Measurements from ENCODE around the gene SYS1. TPM values are rescaled to one million over a fixed set of nuclear protein-coding genes. Genes with fewer than 3 reads are reported as not detected.
A peak's percentile ranks its signal among the peaks of the same experiment; 100 is the strongest.

The SYS1 gene
- total RNA-seq (ENCODE audit: low replicate concordance): 29.2 and 47.4 TPM in 2 replicates
- long read RNA-seq, transcript SYS1-201 (4 exons, 2,862 nt): major isoform, 153 of 191 reads
- long read RNA-seq, transcript SYS1-205 (3 exons, 433 nt): minor isoform, 19 of 191 reads
- long read RNA-seq, partial matches to known transcripts: 7 of 191 reads
- long read RNA-seq, other reads (novel, unspliced or antisense): 9 of 191 reads

DNA sequence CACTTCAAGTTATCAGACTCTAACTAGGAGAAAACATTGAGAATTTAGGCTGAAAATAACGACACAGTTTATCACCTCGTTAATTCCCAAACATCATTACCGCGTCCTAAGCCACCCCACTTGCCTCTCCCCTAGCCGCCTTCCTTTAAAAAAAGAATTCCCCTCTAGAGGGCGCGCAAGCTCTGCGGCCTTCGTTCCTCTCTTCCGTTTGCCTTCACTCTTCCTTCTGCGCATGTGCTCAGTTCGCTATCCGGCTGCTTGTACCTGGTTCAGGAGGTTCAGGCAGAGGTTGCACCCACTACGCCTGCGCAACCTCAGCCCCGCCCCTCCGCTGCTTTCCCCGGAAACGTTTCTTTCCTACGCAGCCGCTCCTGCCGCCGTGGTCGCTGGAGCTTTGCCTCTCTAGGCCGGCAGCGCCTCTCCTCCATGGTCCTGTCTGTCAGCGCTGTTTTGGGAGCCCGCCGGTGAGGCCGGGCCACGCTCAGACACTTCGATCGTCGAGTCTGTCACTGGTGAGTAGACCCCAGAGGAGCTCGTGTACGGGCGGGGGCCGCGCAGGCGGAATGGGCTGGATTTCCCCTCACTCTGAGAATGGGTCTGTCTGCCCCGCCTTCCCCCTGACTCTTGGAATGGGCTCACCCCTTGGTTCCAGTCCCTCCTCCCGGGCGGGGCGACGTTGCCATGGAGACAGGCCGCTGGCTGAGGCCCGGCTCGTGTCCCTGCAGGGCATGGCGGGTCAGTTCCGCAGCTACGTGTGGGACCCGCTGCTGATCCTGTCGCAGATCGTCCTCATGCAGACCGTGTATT is at the start of gene SYS1:
SYS1 (plus strand) TSS at position 353 of the 807 bp plus-strand sequence; CDS start at position 729, 376 bp downstream.
- Mint-ChIP-seq H3K4me3 (peak within 1 kb of the TSS; percentile 97), H3K4me1 (ENCODE audit: unreplicated experiment) (peaks cover 32% of the 10 kb centered on the region), H3K27ac (peak within 1 kb of the TSS; percentile 97), H3K27me3 (no peaks in the 10 kb centered on the region), H3K36me3 (peaks cover 11% of the 10 kb centered on the region), H3K9me3 (no peaks in the 10 kb centered on the region)
- TF ChIP-seq, protein P1, sequence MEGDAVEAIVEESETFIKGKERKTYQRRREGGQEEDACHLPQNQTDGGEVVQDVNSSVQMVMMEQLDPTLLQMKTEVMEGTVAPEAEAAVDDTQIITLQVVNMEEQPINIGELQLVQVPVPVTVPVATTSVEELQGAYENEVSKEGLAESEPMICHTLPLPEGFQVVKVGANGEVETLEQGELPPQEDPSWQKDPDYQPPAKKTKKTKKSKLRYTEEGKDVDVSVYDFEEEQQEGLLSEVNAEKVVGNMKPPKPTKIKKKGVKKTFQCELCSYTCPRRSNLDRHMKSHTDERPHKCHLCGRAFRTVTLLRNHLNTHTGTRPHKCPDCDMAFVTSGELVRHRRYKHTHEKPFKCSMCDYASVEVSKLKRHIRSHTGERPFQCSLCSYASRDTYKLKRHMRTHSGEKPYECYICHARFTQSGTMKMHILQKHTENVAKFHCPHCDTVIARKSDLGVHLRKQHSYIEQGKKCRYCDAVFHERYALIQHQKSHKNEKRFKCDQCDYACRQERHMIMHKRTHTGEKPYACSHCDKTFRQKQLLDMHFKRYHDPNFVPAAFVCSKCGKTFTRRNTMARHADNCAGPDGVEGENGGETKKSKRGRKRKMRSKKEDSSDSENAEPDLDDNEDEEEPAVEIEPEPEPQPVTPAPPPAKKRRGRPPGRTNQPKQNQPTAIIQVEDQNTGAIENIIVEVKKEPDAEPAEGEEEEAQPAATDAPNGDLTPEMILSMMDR (conservative IDR thresholded peaks at IDR 0.05): peak; percentile 92
- DNase-seq (ENCODE audit: extremely low spot score, unreplicated experiment): peak; percentile 98

DNA sequence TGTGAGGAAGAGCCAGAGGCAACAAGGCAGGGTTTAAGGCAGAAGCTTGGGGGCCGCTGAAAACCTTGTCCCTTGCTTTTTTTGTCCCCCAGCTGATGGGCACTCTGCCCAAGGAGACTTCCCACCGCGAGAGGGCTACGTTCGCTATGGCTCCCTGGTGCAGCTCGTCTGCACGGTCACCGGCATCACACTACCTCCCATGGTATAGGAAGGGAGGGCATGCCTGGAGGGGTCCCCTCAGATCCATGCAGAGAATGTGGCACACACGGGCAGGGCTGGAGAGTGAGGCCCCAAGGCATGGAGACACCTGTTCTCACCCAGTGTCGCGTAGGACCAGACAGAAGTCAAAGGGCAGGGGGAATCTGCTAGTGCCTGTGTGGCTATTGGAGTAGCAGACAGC is 49.0 kb upstream of the SYS1 start:
- H3K27ac Mint-ChIP-seq: no peak overlapping the region
- no peak for DNase-seq (ENCODE audit: extremely low spot score, unreplicated experiment)
- no peaks in the 10 kb centered on the region for H3K36me3 Mint-ChIP-seq
- TF ChIP-seq, protein P1 (conservative IDR thresholded peaks at IDR 0.05): no peak
- H3K9me3 Mint-ChIP-seq: no peaks in the 10 kb centered on the region
- H3K4me1 Mint-ChIP-seq (ENCODE audit: unreplicated experiment): no peaks in the 10 kb centered on the region
- H3K4me3 Mint-ChIP-seq: no peak overlapping the region
- H3K27me3 Mint-ChIP-seq: peaks cover 14% of the 10 kb centered on the region

DNA sequence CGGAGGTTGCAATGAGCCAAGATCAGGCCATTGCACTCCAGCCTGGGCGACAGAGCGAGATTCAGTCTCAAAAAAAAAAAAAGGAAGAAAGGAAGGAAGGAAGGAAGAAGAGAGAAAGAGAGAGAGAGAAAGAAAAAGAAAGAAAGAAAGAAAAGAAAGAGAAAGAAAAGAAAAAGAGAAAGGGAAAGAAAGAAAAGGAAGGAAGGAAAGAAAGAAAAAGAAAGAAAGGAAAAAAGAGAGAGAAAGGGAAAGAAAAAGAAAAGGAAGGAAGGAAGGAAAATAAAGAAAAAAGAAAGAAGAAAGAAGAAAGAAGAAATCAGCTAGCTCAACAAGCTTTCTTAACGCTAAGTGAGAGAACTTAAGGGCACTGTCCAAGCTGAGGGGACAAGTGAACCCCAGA is 47.3 kb upstream of the SYS1 start:
- no peak for DNase-seq (ENCODE audit: extremely low spot score, unreplicated experiment)
- no peak overlapping the region for H3K4me3 Mint-ChIP-seq
- no peak overlapping the region for H3K27ac Mint-ChIP-seq
- H3K36me3 Mint-ChIP-seq: no peaks in the 10 kb centered on the region
- H3K9me3 Mint-ChIP-seq: no peaks in the 10 kb centered on the region
- TF ChIP-seq, protein P1 (conservative IDR thresholded peaks at IDR 0.05): no peak
- H3K4me1 Mint-ChIP-seq (ENCODE audit: unreplicated experiment): peaks cover 4% of the 10 kb centered on the region
- H3K27me3 Mint-ChIP-seq: peaks cover 11% of the 10 kb centered on the region

DNA sequence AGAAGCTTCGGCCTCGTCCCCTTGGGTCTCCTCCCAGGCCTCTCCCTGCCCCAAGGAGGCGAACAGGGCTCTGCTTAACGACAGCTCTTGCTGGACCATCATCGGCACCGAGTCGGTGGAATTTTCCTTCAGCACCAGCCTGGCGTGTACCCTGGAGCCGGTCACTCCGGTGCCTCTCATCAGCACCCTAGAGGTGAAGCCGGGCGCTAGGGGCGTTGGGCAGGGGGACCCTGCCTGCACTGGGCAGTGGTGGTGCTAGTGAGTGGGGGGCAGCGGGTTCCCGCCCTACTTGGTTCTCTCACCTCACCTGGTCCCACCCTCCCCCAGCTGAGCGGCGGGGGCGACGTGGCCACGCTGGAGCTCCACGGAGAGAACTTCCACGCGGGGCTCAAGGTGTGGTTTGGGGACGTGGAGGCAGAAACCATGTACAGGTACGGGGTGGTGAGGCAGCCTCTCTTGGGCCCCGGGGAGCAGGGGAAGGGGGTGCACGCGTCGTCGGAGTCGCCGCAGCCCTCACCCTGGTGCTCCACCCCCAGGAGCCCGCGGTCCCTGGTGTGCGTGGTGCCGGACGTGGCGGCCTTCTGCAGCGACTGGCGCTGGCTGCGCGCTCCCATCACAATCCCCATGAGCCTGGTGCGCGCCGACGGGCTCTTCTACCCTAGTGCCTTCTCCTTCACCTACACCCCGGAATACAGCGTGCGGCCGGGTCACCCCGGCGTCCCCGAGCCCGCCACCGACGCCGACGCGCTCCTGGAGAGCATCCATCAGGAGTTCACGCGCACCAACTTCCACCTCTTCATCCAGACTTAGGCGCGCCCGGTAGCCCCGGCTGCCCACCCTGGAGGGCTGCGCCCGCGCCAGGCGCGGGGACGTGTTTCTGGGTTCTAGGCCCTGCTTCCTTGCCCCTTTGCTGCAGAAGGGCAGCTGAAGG is 46.5 kb upstream of the SYS1 start:
- Mint-ChIP-seq H3K4me3 (no peak overlapping the region), H3K4me1 (ENCODE audit: unreplicated experiment) (peaks cover 4% of the 10 kb centered on the region), H3K9me3 (no peaks in the 10 kb centered on the region), H3K27ac (no peak overlapping the region), H3K36me3 (no peaks in the 10 kb centered on the region), H3K27me3 (peaks cover 4% of the 10 kb centered on the region)
- TF ChIP-seq, protein P1 (conservative IDR thresholded peaks at IDR 0.05): no peak
- DNase-seq (ENCODE audit: extremely low spot score, unreplicated experiment): no peak

DNA sequence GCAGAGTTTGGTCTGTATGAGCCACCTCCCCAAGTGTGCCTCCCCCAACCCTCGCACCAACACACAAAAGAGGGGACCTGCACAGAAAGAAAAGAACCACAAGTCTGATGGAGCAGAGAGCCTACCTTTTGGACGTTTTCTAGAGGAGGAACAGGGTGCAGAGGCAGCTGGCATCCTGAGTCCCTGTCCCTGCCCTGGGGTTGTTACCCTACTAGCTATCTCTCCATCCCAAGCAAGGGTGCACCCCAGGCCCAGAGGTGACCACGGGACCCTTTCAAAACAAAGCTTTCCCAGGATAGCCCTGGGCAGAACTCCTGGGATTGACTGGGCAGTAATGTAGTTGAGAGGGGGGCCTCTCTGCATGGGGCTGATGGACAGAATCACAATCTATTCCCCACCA is 45.1 kb upstream of the SYS1 start:
- no peak overlapping the region for H3K4me3 Mint-ChIP-seq
- H3K9me3 Mint-ChIP-seq: no peaks in the 10 kb centered on the region
- H3K27me3 Mint-ChIP-seq: peaks cover 4% of the 10 kb centered on the region
- peaks cover 4% of the 10 kb centered on the region for H3K4me1 Mint-ChIP-seq (ENCODE audit: unreplicated experiment)
- TF ChIP-seq, protein P1 (conservative IDR thresholded peaks at IDR 0.05): no peak
- no peak overlapping the region for H3K27ac Mint-ChIP-seq
- no peak for DNase-seq (ENCODE audit: extremely low spot score, unreplicated experiment)
- no peaks in the 10 kb centered on the region for H3K36me3 Mint-ChIP-seq
